ENCODE measurements around the gene MMS19.
A peak's percentile ranks its signal among the peaks of the same experiment; 100 is the strongest.

MMS19 gene

DNA sequence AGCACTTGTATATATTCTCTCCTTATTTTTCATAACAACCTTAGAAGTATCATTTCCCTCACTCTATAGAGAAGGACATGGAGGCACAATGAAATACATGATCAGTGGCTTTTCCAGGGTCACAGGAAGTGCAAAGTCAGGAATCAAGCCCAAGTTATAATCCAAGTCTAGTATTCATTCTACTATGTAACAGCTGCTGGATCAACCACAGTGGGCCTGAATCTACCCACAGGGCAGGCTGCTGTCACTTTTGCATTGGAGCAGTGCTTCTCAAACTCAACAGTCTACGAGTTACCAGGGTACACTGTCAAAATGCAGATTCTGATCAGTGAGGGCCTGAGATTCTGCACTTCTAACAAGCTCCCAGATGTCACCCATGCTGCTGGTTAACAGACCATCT lies 34.0 kb downstream of the MMS19 start:
- DNase-seq (ENCODE audit: low spot score) = no peak

DNA sequence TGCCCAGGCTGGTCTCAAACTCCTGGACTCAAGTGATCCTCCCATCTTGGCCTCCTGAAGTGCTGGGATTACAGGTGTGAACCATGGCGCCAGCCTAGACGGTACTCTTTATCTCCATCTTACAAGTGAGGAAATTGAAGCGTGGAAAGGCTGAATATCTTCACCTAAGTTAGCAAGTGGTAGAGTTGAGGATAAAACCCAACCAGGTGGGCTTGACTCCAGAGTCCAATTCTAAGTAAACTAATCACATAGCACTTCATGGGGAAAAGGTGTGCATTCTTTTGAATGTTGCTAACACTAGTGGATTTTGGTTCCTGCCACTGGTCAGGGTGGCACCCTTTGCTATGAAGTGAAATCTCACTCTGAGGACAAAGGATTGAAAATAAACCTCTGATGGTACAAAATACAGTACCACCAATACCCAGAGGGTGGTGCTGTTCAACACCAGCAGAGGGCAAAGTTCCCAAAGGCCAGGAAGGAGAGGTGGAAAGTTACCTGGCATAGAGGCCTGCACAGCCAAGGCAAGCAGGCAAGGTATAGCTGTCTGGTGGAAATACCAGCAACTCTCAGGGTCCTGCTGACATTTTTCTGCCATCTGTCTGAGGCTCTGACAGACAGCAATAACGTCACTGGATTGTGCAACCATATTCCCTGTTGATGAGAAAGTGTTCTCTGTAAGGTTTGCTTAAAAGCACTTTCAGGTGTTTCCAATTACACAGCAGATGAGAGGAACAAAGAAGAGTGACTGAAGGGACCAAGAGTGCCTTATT lies 34.7 kb downstream of the MMS19 start:
- peak; percentile 74 for DNase-seq (ENCODE audit: low spot score)

DNA sequence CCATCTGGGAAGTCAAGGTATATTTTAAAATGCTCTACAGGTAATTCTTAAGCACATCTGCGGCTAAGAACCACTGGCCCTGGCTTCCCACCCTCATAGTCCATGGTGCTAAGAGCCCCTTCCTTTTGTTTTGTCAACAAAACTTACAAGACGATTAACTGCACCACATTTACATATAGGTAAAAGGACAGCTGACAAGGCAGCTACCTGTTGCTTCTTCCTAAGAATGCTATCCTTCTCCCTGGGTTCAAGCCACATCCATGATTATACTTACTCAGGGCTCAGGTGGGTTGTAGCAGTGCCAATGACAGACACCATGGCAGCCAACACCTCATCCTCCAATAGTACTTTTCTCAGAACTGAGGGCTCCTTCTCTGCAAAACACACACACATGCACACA lies 35.9 kb downstream of the MMS19 start:
- DNase-seq (ENCODE audit: low spot score) = no peak

GRCh38 chr10:97459933-97460332 lies 38.3 kb downstream of the MMS19 start:
- DNase-seq (ENCODE audit: low spot score) = no peak

DNA sequence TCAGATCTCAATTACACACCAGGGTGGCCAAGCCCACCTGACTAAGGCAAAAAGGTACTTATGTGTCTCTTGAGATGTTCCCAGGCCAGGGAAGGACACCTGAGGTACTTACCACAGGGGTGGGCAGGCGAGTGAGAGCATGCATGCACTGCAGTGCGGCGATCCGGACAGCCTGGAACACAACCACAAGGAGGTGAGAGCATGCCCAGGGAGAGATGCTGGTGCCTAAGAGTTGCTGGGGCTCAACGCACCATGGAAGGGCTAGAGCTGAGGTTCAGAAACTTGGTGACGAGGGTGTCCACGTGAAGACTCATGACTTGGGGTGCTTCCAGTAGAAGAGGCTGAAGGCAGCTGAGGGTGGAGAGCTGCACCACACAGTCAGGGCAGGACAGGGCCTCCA lies 39.1 kb downstream of the MMS19 start:
- DNase-seq (ENCODE audit: low spot score) = no peak

GRCh38 chr10:97456686-97457065 lies 41.5 kb downstream of the MMS19 start:
- DNase-seq (ENCODE audit: low spot score) = no peak

DNA sequence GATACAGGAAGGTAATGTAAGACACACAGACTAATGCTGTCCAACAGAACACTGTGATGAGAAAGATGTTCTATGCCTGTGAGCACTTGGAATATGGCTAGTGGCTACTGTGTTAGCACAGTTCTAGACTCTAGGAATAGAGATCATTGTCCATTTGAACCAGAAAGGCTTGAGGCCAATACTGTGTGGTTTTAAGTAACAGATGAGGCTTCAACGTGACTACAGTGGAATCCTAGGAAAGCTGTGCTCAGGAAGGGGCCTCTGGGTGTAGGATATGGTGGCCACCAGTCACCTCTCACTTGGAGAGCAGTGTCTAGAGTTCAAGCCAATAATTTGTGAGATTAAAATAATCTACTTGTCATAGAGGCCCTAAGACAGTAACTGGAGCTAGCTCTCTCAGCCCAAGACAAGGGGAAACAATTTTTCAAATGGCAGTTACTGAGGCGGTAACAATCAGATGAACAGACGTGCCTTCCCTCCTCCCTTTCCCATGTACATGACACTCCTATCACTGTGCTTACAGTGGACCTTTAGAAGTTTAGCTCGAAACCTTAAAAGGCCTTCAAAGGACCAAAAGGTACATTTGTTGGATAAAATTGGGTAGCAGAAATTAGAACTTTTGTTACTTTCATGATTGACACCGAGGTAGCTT lies 42.1 kb downstream of the MMS19 start:
- no peak for DNase-seq (ENCODE audit: low spot score)

- DNase-seq (ENCODE audit: low spot score) = no peak
These were observed 43.7 kb downstream of the MMS19 start for GRCh38 chr10:97454330-97455036.

DNA sequence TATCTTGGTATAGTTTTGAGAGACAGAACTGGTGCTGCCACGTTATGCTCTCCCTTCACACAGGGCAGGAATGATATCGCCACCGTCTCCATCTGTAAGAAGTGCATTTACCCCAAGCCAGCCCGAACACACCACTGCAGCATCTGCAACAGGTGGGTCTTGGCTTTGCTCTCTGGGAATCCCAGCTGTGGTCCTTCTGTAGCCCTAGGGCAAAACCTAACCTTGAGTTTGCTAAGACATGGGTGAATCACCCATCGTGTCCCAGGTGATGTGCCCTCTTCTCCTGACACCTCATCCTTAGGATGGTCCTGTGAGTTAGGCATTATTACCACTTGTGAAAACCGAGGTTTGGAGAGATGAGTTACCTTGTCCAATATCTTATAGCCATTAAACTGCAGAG lies 45.9 kb downstream of the MMS19 start:
- no peak for DNase-seq (ENCODE audit: low spot score)

GRCh38 chr10:97451605-97452004 lies 46.6 kb downstream of the MMS19 start:
- DNase-seq (ENCODE audit: low spot score) = no peak

- no peak for DNase-seq (ENCODE audit: low spot score)
These were observed 47.4 kb downstream of the MMS19 start for GRCh38 chr10:97450828-97451227.

DNA sequence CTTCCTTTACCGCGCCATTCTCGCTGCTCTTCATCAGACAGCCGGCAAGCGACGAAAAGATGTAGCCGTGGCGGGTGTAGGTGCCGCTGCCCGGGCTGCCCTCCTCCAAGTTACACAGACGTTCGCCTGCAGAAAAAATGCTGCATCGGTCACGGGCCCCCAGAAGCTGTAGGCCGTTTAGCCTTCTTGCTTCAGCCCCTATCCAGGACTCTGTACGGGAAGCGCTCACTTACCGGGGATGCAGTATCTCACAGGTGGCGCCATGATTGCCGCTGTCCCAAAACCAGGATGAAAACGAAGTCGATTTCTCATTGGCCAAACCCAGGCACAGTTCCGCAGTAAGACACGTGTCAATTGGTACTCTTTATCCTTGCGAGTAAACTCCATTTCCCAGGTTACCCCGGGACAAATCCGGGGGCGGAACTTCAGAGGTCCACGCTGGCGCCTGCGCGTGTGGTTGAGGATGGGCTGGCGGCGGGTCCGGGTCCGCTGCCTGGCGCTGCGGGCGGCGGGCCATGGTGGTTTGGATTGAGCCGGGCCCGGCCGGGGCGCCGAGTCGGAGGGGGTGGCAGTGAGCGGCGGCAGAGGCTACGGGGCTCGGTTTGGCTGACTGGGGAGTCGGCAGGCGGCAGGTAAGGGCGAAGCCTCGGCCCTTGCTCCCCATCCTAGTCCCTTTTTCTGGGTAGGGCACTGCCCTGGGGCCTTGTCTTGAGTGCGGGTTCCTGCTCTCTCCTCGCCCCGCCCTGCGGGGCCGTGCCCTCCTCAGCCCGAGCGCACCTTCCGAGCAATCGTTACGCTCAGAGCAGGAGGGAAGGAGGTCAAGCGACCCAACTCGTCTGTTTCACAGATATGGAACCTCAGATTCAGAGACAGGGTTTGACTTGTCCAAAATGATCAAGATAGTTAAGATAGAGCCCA lies 52.2 kb downstream of the MMS19 start, which contains the start of the genes EXOSC1 and ZDHHC16:
EXOSC1 (minus strand) TSS at position 285 of the 918 bp plus-strand sequence; CDS start at position 264, 21 bp downstream.
ZDHHC16 (plus strand) TSS at position 454 of the 918 bp plus-strand sequence. CDS start 5,501 bp downstream, outside the sequence.
- peak; percentile 98 for DNase-seq (ENCODE audit: low spot score)

DNA sequence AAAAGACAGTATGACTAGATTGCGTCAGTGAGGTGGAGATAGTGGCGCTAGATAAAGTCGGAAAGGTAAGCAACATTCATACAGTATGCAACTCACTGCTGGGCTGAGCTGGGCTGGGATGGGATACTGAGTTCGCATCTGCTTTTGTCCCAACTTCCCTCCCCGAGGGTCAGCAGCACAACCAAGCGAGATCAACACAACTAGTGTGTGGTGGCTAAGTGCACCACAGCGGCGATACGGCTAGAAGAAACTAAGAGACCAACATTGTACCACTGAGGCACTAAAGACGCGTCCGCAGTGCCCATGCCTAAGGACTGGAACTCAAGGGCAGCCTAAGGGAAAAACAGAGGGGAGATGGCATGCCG lies 52.9 kb downstream of the MMS19 start:
- DNase-seq (ENCODE audit: low spot score) = no peak

DNA sequence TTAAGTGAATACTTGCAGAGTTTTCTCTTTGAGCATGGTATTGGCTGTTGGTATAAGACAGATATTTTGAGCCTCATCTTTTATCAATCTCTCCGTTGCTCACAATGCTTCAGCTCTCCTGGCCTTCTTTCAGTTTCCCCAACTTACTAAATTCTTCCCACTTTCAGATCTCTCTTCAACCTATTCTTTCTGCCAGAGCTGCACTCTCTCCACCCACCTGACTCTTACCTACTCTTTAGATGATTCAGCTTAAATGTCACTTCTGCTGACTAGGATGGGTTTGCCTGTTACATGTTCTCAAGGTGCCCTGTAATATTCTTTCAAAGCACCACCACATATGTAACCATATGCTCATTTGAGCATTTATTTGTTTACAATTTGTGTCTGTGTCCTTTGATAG lies 54.0 kb downstream of the MMS19 start:
- no peak for DNase-seq (ENCODE audit: low spot score)

DNA sequence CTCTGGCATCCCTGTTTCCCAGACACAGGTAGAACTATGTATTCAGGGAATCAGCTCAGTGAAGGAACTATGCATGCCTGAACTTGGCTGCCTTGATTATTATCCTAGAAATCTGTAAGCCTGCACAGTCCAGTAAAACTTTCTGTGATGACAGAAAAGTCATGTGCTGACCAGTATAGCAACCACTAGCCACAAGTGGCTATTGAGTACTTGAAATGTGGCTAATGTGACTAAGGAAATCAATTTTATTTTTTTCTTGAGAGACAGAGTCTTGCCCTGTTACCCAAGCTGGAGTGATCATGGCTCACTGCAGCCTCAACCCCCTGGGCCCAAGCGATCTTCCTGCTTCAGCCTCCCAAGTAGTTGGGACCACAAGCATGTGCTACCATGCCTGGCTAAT lies 55.9 kb downstream of the MMS19 start:
- no peak for DNase-seq (ENCODE audit: low spot score)

DNA sequence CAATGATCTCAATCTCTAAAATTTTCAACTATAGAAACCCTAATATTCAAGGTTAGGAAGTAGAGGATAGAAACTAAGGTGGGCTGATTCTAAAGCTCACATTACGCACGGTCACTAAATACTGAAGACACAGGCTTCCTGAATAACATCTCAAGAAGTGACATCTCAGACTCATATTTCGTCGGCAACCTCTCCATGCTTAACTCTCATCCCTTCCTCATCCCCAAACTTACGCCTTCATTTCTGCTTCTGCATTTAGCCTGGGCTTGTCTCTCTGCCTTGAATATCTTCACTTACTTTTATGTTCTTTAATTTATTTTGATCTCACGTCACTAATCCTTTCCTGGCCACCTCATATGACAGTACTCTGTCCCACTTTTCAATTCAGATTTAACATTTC lies 63.0 kb downstream of the MMS19 start:
- no peak for DNase-seq (ENCODE audit: low spot score)

- DNase-seq (ENCODE audit: low spot score) = no peak
These were observed 63.7 kb downstream of the MMS19 start for GRCh38 chr10:97434557-97434956.

- DNase-seq (ENCODE audit: low spot score) = no peak
These were observed 64.2 kb downstream of the MMS19 start for GRCh38 chr10:97434055-97434454.

GRCh38 chr10:97428572-97428981 lies 69.6 kb downstream of the MMS19 start:
- peak; percentile 16 for DNase-seq (ENCODE audit: low spot score)

DNA sequence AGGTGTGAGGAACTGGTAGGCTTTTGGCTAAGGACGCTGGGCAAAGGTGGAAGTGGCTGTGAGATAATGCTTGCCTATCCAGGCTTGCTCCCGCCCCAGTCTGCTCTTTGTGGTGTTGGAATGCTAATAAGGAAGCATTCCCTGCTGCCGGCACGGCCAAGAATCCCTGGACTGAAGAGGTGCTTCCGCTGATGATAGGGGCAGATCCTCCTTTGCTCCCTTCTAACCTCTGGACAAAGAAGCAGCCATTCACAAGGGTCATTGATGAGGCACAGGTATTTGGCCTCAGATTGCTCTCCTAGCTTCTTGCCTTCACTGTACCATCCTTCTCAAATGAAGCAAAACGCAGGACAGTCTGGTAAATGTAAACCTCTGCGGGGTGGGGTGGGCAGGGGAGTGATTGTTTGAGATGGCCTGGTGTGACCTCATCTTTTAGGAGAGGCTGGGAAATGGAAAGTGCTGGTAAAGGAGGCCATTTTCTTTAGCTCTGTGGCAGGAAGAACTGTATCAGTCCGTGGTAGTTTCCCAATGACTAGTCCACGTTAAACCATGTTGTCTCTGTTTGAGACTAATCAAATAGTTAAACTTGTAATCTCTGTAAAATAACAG lies 70.5 kb downstream of the MMS19 start:
- no peak for DNase-seq (ENCODE audit: low spot score)

GRCh38 chr10:97426776-97427570 lies 71.2 kb downstream of the MMS19 start:
- peak; percentile 34 for DNase-seq (ENCODE audit: low spot score)

All from NAMALWA (cell line).